GM21390 (cell line): ENCODE results near the gene MAML3.
A peak's percentile ranks its signal among the peaks of the same experiment; 100 is the strongest.

ENCODE experiments used
- ATAC-seq: cut with Tn5 transposase; IDR thresholded peaks from one replicate; pipeline ENCODE4 v1.9.1; 2021; ENCODE audit not compliant: unreplicated experiment

The MAML3 gene

DNA sequence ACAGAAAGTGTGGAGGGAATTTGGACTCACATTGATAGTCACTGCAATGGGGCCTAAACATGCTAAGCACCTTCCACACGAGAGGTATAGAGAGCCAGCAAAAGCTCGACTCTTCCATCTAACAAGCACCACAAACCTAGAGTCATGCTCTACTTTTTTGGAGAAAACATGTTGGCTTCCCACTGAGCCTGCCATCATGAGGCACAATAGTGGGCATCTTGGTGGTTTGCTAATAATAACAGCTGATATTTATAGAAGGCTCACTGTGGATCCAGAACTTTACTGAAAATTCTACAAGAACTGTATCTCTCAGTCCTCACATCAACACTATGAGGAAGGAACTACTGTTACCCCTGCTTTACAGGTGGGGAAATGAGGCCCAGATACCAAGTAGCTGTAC lies 26.6 kb downstream of the MAML3 start:
- no peak for ATAC-seq

DNA sequence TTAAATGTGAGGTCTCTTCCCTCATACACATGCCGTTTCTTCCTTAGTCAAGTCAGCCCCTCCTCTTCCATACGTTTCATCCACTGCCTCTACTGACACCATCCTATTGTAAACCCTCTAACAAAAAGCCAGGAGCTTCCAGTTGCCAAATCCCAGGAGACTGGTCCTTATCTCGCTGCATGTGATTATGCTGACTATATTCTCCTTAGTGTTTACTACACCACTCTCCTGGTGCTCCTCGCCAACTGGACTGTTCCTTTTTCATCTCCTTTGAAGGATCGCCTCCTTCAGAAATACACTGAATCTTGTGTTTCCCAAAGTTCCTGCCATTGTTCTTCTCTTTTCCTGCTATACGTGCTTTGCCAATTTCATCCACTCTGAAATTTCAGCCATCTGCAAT lies 27.7 kb downstream of the MAML3 start:
- ATAC-seq = no peak

DNA sequence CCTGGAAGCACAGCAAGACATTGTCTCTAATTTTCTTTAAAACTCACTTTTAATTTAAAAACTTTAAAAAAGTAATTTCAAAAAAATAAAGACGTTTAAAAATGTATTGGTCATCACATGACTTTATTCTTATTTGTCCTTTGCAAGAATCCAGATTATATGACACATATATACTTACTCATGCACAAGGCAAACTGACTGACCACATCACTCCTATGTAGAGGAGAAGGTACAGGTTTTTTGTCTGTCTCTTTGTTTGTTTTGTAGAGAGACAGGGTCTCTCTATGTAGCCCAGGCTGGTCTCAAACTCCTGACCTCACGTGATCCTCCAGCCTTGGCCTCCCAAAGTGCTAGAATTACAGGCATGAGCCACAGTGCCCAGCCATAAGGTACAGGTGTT lies 28.6 kb downstream of the MAML3 start:
- ATAC-seq = no peak

DNA sequence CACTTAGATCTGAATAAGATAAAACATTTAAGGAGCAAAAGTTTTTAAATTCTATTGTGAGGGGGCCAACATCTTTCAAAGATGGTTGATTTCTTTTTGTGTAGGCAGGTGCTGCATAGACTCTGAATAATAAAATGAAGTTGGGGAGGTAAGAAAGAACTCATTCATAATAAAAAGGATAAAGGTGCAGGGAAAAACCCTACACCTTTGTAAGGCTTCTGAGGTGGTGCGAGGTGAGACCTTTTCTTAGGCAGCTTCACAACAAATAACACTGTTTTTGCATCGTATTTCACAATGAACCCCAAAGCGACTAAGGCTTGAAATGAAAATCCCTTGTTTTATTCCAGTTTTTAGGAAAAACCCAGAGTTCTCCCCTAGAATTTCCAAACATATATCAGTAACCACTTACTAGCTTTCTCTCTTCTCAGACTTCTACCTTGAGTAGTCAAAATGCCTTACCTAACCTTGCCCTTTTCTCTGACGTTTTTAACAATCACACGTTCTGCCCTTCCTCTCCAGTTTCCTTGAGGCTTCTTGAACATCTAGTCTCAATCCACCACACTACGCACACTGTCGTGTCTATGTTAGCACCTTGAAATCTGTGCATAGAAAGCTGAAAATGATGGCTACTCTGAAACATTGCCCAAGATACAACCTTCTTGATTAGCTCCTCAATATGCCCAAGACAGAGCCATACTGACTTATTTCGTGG lies 30.2 kb downstream of the MAML3 start:
- ATAC-seq = no peak

DNA sequence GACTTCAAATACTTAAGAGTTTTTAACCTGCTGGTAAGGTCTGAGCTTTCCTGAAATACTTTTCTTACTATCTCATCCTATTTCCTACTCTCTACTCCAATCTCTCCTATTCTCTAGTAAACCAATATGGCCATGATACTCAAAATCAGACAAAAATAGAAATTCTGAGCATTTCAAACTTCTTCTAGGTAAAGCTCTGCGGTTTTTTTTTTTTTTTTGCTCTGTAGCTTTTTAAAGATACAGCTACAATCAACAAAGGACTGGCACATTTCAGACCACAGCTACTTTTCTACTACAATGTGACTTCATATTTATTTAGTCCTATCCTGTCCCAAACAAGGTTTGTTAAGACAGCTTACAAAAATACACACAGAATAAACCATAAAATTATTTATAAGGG lies 31.1 kb downstream of the MAML3 start:
- ATAC-seq = no peak

DNA sequence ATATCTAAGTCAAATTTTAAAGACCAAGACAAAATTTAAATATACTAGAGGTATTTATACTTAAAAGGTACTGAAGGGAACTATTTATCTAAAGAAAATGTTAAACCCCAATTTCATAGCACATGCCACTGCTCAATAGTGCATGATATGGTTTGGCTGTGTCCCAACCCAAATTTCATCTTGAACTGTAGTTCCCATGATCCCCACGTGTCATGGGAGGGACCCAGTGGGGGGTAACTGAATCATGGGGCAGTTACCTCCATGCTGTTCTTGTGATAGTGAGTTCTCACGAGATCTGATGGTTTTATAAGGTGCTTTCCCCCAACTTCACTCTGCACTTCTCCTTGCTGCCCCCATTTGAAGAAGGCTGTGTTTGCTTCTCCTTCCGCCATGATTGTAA lies 32.3 kb downstream of the MAML3 start:
- no peak for ATAC-seq

DNA sequence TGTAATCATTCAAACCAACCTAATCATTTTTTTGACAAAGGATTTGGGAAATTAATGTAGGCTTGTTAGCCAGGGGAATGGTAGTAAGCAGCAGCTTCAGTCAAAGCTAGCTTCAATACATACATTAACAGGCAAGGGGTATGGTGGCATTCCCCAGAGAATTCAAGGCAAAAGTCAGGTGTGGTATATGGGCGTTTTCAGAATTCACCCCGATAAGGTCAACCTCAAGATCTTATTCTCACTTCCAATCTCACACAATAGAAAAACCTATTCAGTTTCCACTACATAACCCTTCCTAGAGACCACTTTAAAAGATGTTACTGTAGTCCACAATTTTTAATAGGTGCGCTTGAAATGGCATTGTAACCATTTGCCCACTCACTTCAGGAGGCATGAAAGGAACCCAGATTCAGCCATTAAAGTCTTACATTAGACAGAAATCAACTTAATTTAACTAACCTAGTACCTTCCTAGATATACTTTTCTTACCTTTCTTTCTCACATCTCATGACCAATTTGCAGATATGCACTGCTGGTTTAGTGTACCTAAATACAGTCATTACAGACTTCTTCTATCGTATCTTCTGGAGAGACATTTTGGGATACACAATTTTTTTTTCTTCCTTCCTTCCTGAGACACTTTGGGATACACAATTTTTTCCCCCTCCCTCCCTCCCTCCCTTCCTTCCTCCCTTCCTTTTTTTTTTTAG lies 34.9 kb downstream of the MAML3 start:
- no peak for ATAC-seq

DNA sequence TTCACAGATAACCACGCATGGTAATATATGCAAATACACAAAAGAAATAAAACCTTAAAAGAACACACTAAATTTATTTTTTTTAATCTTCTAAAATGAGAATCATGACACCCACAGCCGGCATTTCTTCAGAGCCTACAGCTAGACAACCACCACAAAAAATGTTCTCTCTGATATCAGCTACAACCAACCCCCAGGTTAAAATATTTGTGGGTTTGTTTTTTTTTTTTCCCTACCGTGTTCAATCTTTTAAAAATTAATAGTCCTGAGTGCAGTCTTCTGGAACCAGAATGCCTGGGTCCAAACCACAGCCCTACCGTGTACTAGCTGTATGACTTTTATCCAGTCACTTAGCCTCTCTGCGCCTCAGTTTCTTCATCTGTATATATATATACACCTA lies 36.0 kb downstream of the MAML3 start:
- no peak for ATAC-seq

DNA sequence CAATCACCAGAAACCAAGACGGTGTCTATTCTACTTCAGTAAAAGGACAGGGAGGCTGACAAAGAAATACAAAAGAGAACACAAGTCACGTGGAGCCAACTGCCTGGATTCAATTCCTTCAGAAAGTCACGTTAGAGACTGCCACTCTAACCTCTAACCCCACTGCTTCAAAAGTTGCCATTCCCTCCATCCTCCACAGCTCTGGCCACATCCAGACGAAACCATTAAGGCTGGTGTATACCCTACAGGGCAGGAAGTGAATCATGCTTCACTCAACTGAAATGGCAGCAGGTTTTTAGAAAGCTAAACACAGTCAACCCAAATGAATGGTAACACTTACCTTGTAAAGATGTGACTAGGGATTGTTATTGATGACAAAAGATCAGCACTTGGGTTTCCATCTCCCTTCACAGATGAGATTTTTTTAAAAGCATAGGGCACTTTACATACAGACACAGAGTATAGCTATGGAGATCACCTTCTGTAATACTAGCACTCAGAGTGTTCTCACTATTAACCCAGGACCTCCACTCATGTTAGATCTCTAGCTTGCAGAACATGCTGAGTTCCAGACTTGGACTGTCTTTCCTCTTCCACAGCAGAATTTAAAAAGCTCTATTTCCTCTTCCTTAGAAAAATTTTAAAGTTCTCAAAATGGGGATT lies 37.4 kb downstream of the MAML3 start:
- peak; percentile 39 for ATAC-seq

DNA sequence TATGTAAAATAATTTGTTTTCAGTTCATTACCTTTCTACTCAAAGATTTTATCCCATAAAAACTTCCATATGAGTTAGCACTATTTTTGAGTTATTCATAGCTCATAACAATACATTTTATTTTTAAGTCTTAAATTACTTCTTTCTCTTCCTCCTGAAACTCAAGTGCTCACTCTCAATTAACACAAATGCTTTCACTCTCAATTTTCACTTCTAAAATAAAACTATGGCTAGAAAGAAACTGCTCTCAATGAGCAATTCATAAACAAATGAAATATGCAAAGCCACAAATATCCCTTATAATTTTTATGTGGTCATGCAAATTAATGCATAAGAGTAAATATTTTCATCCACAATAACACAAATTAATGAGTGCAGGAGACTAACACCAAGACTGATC lies 38.8 kb downstream of the MAML3 start:
- peak; percentile 75 for ATAC-seq

DNA sequence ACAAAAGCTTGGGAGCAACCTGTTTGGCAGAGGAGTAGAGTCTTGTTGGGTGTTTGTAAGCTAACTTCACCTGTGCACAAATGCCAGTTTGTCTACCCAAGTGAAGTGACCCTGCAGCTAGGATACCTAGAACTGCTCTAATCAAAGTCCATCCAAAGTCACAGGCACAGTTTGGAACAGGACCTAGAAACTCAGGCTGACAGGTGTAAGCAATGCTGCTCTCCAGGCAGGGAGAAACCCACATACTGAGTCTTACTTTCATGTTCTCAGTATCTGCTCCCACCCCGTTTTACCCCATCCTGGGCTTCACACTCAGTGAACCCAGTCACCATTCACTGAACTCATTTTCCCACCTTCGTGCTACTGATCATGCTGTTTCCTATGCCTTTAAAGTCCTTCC lies 40.3 kb downstream of the MAML3 start:
- ATAC-seq = peak; percentile 55

DNA sequence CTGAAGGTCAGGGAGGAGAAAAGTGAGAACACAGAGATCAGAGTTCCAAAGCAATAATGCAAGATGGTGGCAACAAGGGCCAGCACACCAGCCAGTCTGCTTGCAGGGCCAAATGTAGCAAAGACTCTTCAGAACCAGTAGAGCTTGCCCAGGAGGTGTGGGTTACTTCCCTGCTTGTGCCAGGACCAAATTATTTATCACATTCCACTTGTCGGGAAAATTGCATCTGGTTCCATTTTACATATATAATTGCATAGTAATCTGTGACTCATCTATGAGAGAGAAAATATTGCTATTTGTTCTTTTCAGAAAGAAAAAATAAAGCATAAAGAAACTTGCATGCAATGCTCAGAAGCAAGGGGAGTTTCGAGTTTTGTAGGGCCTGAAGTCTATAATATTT lies 41.4 kb downstream of the MAML3 start:
- ATAC-seq = no peak

DNA sequence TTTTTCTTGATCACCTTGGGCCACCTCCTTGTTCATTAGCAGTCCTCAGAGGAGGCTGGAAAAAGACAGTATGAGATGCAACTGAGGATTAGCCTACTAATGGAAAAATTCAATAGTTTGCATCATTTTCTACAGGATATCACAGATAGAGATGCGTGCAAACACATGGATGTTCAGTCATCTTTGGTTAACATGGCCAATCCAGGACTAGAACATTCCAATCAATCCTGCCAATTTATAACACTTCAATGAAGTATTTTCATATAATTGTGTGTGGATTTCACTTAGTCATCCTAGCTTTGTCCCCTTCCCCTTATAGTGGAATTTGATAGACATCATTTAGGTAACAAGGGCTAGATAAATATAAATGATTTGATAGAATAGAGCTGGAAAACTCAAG lies 42.7 kb downstream of the MAML3 start:
- ATAC-seq = no peak

DNA sequence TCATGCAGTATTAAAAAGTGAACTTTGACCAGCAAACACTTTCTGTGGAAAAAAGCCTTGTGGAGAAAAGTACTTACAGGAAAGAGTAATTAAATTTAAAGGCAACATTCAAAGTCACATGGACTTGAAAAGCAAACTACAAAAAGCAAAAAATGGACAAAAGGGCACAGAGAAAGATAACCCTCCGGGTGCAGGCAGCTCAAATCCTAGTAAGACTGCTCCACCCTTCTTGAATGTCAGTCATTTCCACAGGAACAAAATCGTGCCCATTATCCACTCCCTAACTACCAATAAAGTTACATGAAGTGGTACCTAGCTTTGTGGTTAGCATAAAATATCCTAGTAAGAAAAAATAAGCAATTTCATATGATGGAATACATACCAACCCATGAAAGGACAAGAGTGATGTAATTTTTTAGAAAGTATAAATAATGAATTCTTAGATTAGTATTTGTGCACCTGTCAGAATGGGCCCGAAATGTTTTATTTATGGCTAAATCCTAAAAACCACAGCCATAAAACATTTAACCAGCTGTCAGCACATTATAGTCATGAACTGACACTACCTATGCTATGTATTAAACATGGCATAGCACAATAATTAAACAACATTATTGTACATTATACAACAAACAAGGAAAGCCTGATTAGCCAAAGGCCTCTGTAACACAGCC lies 43.3 kb downstream of the MAML3 start:
- no peak for ATAC-seq

DNA sequence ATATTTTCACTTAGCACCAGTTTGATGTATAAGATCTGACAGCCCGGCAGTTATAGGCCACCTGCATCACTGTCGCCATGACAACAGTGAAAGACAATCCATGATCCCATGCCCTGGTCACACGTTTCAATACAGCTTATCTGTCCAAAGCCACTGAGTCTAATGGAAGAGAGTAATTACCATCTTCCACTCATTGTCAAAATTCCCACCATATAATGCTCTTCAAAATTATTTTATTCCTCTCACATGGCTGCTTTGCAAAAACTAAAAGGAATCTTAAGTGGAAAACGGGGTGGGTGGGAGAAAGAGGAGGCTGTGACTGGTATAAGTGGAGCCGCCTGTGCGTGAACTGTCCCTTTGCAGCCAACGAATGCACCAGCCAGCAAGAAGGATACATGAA lies 44.2 kb downstream of the MAML3 start:
- ATAC-seq = no peak

DNA sequence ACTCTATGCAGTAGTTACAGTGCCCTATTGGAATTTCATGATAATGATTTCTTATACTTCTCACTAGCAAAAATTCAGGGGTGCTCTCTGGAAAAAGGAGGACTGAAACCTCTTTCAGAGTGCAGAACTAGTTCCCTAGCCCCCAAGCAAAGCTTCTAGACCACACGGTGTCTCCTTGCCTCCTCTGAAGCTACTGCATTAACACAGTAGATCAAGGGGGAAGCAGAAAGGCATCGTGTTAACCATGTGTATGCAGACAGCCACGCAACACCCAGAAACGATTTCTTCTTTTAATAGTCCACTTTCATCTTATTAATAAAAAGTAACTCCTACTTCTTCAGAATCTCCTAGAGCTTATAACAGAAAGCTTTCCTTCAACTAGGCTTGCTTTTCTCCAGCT lies 44.7 kb downstream of the MAML3 start:
- ATAC-seq = no peak

DNA sequence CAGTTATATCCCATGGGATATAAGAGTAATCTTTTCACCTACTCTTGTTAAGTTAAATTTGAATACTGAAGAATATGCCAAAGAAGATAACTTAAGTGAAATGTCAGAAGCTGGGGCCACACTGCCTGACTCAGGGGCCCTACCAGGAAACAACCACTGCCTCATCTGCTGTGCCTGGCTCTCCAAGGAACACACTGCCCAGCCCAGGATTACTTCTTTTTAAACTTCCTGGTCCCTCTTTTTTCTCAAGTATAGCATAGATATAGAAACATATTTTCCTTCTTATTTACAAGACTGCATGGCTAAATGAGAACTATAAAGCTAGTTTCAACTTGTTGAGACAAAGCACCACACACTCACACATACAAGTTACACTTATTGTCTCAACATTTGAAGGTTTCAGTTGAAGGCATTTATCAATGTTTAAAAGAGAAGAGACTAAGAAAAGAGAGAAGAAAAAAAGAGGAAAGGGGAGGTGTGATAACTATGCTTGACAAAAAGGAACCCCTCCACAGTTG lies 45.2 kb downstream of the MAML3 start:
- no peak for ATAC-seq

DNA sequence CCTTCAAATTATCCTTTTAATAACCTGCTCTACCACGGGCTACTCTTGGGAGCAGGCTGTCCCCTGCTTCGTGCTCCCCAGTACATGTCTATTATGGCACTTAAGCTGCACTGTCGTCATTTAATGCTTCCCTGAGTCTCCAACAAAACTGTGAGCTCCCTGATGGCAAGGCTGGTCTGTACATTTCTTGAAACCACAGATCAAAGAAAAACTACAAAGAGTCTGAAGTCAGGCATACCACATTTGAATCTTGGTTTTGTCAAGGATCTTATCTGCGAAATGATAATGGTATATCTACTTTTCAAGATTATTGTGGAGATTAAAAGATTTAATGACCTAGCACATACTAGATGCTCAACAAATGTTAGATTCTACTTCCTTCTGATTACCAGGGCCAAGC lies 45.7 kb downstream of the MAML3 start:
- no peak for ATAC-seq

DNA sequence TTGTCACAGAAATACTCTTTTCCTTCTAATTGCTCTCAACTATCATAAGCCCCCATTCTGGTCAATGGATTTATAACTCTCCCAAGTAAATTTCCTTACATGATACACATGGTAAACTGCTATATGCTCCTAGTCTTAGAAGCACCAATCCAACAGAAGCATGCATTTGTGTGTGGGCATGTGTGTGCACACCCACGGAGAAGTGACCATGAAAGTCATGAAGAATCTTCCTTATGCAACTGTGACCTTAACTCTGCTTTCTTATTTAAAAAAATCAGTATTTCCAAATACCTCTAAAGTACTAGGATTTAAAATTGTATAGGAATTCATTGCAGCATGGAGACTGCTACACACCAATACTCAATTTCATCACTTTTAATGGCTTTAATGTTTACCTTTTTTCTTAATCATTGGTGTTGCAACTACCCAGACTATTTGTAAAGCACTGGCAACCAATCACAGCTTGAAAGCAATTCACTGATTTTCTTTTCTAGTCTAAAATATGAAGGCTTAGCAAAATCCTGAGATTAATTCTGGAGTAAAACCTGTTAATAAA lies 47.6 kb downstream of the MAML3 start:
- ATAC-seq = no peak

DNA sequence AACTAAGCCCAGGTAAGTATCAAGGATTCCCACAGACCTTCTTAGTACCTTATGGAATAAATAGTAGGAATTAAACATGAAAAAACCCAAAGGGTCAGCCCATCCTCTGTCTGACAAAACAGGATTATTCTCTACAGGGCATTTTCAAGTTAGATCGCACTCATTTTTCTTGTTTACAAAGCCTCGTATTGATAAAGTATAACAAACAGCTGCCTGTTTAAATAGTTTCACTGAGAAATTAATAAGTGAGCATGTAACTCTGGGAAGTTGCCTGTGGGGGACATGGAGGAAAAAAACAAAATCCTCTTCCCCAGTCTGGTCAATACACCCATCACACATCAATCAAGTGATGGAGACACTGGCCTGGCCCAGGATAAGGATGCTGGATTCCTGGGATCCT lies 48.5 kb downstream of the MAML3 start:
- ATAC-seq = no peak

DNA sequence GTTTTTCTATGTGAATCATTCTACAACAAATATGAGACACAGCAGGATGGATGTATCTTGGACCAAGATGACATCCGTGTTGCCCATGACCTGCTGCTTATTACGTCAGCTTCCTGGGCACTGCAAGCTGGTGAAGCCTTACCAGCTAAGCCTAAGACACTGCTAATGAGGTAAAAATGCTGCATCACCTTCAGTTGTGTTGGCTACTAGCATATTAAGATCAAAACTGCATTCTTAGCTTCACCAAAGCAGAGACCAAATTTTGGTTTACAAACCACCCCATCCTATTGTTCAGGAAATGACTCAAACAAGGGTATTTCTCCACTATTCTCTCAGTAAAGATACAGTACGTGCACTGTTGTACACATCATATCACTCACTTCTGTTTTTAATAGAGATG lies 50.3 kb downstream of the MAML3 start:
- ATAC-seq = peak; percentile 93
